HCT116 (cell line): ENCODE data around the gene ACE. TPM values are rescaled to one million over a fixed set of nuclear protein-coding genes. Genes with fewer than 3 reads are reported as not detected.
"Not testable (repeated sequence)": the region's sequence is repeated elsewhere in the genome, so short reads cannot be mapped to it uniquely, and the experiment has no call there.

Experiments
- ATAC-seq: fragments of 200-7000 bp; cut with Tn5 transposase; 2 replicates; pipeline ENCODE4 v1.9.1; 2020; ENCODE audit warnings: mild to moderate bottlenecking, moderate library complexity
- BruUV-seq: library from RNA; stranded (reverse); fragments of 400-500 nt; replicated peaks from 2 replicates; lab custom pipeline; 2021; lab: Mats Ljungman, UMichigan
- CTCF ChIA-PET: fragments of 300-600 bp; sonication (Branson Sonifier 250); formaldehyde crosslinking; loops from one replicate; lab custom pipeline; 2021; ENCODE audit warnings: antibody characterized with exemption; lab: Charles Lee
- POLR2A ChIA-PET: fragments of 300-600, 350-600 bp; sonication (Branson Sonifier 250); formaldehyde crosslinking; loops from one replicate; lab custom pipeline; 2021; ENCODE audit warnings: antibody characterized with exemption; lab: Charles Lee
- RAD21 ChIA-PET, 2 experiments: fragments of 300-600 bp; sonication (Branson Sonifier 250); formaldehyde crosslinking; loops; one replicate each; lab custom pipeline; 2023; ENCODE audit warnings: low total read pairs in 2 of 2; ENCODE audit not compliant: uncharacterized antibody in 2 of 2, unreplicated experiment in 2 of 2, low non-redundant PET in 1 of 2; lab: Charles Lee
- DNase-seq: peaks from one replicate; pipeline ENCODE4 v3.0.0-alpha.2; 2010; ENCODE audit warnings: low read depth, low spot score
- H2AFZ ChIP-seq: fragments of 200-600 bp; shearing (Covaris generic), sonication (generic); 2 replicates; pipeline ENCODE4 v1.6.1; 2017; ENCODE audit warnings: low read depth, mixed run types, mixed read lengths, antibody characterized with exemption, low read length; ENCODE audit not compliant: poor library complexity, severe bottlenecking
- H3K27ac ChIP-seq: 2 replicates; pipeline ENCODE4 v1.5.1; 2012; ENCODE audit warnings: low read depth, low read length
- H3K27me3 ChIP-seq: fragments of 200-600 bp; sonication (generic); 2 replicates; pipeline ENCODE4 v1.6.1; 2016; ENCODE audit warnings: mixed run types, low read length, mixed read lengths; ENCODE audit not compliant: insufficient read depth
- H3K36me3 ChIP-seq, 2 experiments: fragments of 200-500 bp in 1 of 2; fragments of 200-600 bp in 1 of 2; sonication (Bioruptor generic) in 1 of 2; sonication (generic) in 1 of 2; 2 replicates each; pipeline versions ENCODE4 v1.5.1 to v1.6.1; 2014 to 2016; ENCODE audit warnings: low read length in 2 of 2, inconsistent platforms in 1 of 2, mixed read lengths in 1 of 2, mixed run types in 1 of 2; ENCODE audit not compliant: insufficient read depth in 2 of 2, control insufficient read depth in 1 of 2
- H3K4me1 ChIP-seq, 2 experiments: fragments of 200-600 bp in 1 of 2; sonication (generic) in 1 of 2; 2 replicates each; pipeline versions ENCODE4 v1.5.1 to v1.6.1; 2012 to 2017; ENCODE audit warnings: low read length in 2 of 2, inconsistent platforms in 1 of 2, mild to moderate bottlenecking in 1 of 2, mixed read lengths in 1 of 2, mixed run types in 1 of 2, moderate library complexity in 1 of 2; ENCODE audit not compliant: insufficient read depth in 2 of 2, control insufficient read depth in 1 of 2
- H3K4me2 ChIP-seq: fragments of 200-600 bp; sonication (generic); 2 replicates; pipeline ENCODE4 v1.6.1; 2017; ENCODE audit warnings: mixed run types, low read length, mixed read lengths
- H3K4me3 ChIP-seq, 2 experiments: fragments of 200-600 bp in 1 of 2; sonication (generic) in 1 of 2; replicated peaks in 1 of 2; 2 replicates each; pipeline ENCODE4 v1.5.1; 2011 to 2016; ENCODE audit warnings: low read length in 2 of 2, control low read depth in 1 of 2, low read depth in 1 of 2, mild to moderate bottlenecking in 1 of 2, mixed read lengths in 1 of 2, mixed run types in 1 of 2
- H3K79me2 ChIP-seq: fragments of 200-600 bp; sonication (generic); 2 replicates; pipeline ENCODE4 v1.6.1; 2017; ENCODE audit warnings: mild to moderate bottlenecking, mixed run types, low read length, moderate library complexity, mixed read lengths; ENCODE audit not compliant: insufficient read depth
- H3K9ac ChIP-seq: fragments of 200-600 bp; sonication (generic); 2 replicates; pipeline ENCODE4 v1.6.1; 2016; ENCODE audit warnings: low read length, mixed read lengths
- H3K9me2 ChIP-seq: fragments of 200-600 bp; sonication (generic), shearing (Covaris generic); 2 replicates; pipeline ENCODE4 v1.6.1; 2017; ENCODE audit warnings: mixed run types, mild to moderate bottlenecking, moderate library complexity; ENCODE audit not compliant: insufficient read depth
- H3K9me3 ChIP-seq, 2 experiments: fragments of 200-500 bp in 1 of 2; fragments of 200-600 bp in 1 of 2; sonication (Bioruptor generic) in 1 of 2; sonication (generic) in 1 of 2; 2 replicates each; pipeline ENCODE4 v1.6.1; 2014 to 2017; ENCODE audit warnings: low read length in 2 of 2, mixed read lengths in 2 of 2, inconsistent platforms in 1 of 2, low read depth in 1 of 2, mild to moderate bottlenecking in 1 of 2, mixed run types in 1 of 2, moderate library complexity in 1 of 2; ENCODE audit not compliant: control insufficient read depth in 1 of 2, insufficient read depth in 1 of 2
- H4K20me1 ChIP-seq: fragments of 200-600 bp; sonication (generic), shearing (Covaris generic); 2 replicates; pipeline ENCODE4 v1.6.1; 2017; ENCODE audit warnings: mixed run types, mild to moderate bottlenecking, moderate library complexity; ENCODE audit not compliant: insufficient read depth
- CTCF ChIP-seq, 3 experiments: fragments of 200-600 bp in 1 of 3; sonication (generic) in 1 of 3; IDR thresholded peaks in 2 of 3; conservative IDR thresholded peaks in 1 of 3; 2 replicates each; pipeline ENCODE4 v1.5.1; 2012 to 2017; ENCODE audit warnings: low read depth in 2 of 3, low read length in 2 of 3, antibody characterized with exemption in 1 of 3, borderline replicate concordance in 1 of 3, control low read depth in 1 of 3, mild to moderate bottlenecking in 1 of 3, mixed read lengths in 1 of 3, mixed run types in 1 of 3, moderate library complexity in 1 of 3; ENCODE audit not compliant: insufficient read depth in 1 of 3
- EGR1 ChIP-seq: IDR thresholded peaks from 2 replicates; pipeline ENCODE4 v1.6.1; 2012; ENCODE audit warnings: low read depth
- EZH2 ChIP-seq: fragments of 200-600 bp; sonication (generic); IDR thresholded peaks from 2 replicates; pipeline ENCODE4 v1.6.1; 2017; ENCODE audit warnings: antibody characterized with exemption, mixed run types
- EZH2phosphoT487 ChIP-seq: fragments of 200-600 bp; IDR thresholded peaks from 2 replicates; pipeline ENCODE4 v1.6.1; 2018; ENCODE audit warnings: antibody characterized with exemption, borderline replicate concordance
- FOSL1 ChIP-seq: IDR thresholded peaks from 2 replicates; pipeline ENCODE4 v1.6.1; 2012; ENCODE audit warnings: low read depth
- JUND ChIP-seq: IDR thresholded peaks from 2 replicates; pipeline ENCODE4 v1.6.1; 2012
- POLR2A ChIP-seq: IDR thresholded peaks from 2 replicates; pipeline ENCODE4 v1.7.0; 2011; ENCODE audit warnings: borderline replicate concordance; ENCODE audit not compliant: insufficient read depth, insufficient read length; ENCODE audit errors: extremely low read depth
- POLR2AphosphoS5 ChIP-seq: IDR thresholded peaks from 2 replicates; pipeline ENCODE4 v1.6.1; 2011; ENCODE audit warnings: mild to moderate bottlenecking, low read depth, low read length, moderate library complexity
- RAD21 ChIP-seq: IDR thresholded peaks from 2 replicates; pipeline ENCODE4 v1.6.1; 2012; ENCODE audit warnings: low read depth, mild to moderate bottlenecking
- SIN3A ChIP-seq: IDR thresholded peaks from 2 replicates; pipeline ENCODE4 v1.6.1; 2012; ENCODE audit warnings: low read depth
- SRF ChIP-seq: IDR thresholded peaks from 2 replicates; pipeline ENCODE4 v1.6.1; 2012; ENCODE audit warnings: low read depth
- ZBTB33 ChIP-seq: IDR thresholded peaks from 2 replicates; pipeline ENCODE4 v1.6.1; 2011; ENCODE audit warnings: mild to moderate bottlenecking, low read length, moderate library complexity; ENCODE audit not compliant: insufficient replicate concordance; ENCODE audit errors: extremely low read depth
- ZFX ChIP-seq: fragments of 450-650 bp; IDR thresholded peaks from 2 replicates; pipeline ENCODE4 v1.6.1; 2017
- ZNF274 ChIP-seq: fragments of 200-500 bp; sonication (Bioruptor generic); IDR thresholded peaks from 2 replicates; pipeline ENCODE4 v1.6.1; 2014; ENCODE audit warnings: mild to moderate bottlenecking, low read depth, low read length, inconsistent platforms
- intact Hi-C: fragments of 100-400 bp; cut with micrococcal nuclease; formaldehyde crosslinking; loops from 2 replicates; pipeline ENCODE4 v1.10.0; 2022
- total RNA-seq: library from RNA; stranded (reverse); gene quantifications from one replicate; pipeline ENCODE4 v1.2.1, GENCODE V29; 2021; ENCODE audit not compliant: unreplicated experiment

The ACE gene
- total RNA-seq, 1 experiment from 2014 or later: 7.7 TPM

DNA sequence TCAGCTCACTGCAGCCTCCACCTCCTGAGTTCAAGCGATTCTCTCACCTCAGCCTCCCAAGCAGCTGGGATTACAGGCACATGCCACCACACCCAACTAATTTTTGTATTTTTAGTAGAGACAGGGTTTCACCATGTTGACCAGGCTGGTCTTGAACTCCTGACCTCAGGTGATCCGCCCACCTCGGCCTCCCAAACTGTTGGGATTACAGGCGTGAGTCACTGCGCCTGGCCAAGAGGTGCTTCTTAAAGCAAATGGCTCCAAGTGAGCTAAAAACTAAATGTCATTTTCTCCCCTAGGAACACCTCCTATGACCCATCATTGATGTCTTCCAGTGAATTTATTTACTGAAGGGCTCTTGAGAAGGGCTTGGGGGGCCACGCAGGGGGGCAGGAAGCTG is 22.5 kb upstream of the ACE start:
- peaks cover 0 to 22% of the 10 kb centered on the region in 2 experiments; a peak in 3 of 4 replicates for H3K4me1 ChIP-seq
- H4K20me1 ChIP-seq, H3K79me2 ChIP-seq, H3K9ac ChIP-seq, H3K27me3 ChIP-seq, H3K36me3 ChIP-seq, ATAC-seq, POLR2A ChIA-PET, H3K9me3 ChIP-seq, H3K27ac ChIP-seq, H3K4me3 ChIP-seq, H3K9me2 ChIP-seq, intact Hi-C loops, H2AFZ ChIP-seq, RAD21 ChIA-PET, BruUV-seq, DNase-seq: not testable (repeated sequence)
- H3K4me2 ChIP-seq: peak overlapping the region; percentile 4; the same call in 1 of the 2 replicates
- CTCF ChIA-PET: interaction anchor here (0.7 to 1.7 kb wide), 3 partner anchors 9 to 29 kb away, joined by 3 to 8 read pairs (median 4); no protein-coding TSS in a partner anchor

DNA sequence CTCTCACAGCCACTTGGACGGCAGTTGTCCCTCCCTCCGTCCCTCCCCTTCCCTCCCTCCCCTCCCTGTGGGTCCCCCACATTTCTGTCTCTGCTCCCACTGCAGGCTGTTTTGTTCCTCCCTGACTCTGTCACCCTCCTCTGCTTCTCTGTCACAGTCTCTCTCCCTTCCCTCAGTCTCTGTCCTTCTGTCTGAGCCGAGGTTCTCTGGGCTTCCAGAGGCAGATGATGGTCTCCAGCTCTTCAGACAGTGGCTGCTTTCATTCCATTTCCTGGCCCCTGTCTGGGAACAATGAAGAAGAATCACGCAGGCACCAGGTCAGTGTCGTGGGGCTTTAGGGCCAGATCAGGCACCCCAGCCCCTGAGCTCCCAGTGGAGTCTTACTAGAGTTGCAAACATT is 21.9 kb upstream of the ACE start:
- ATAC-seq (no peak), DNase-seq (no peak)
- intact Hi-C loops: no loop called here
- no peak for TF ChIP-seq ZNF274
- TF ChIP-seq POLR2AphosphoS5: no peak
- no peak for TF ChIP-seq EGR1
- TF ChIP-seq CTCF (IDR thresholded peaks at IDR 0.05 in 2 of 3, conservative IDR thresholded peaks at IDR 0.05 in 1 of 3; ENCODE audit: borderline replicate concordance in 1 of 3, insufficient read depth in 1 of 3, low read depth in 2 of 3, low read length in 2 of 3): no peak
- no peak for TF ChIP-seq SRF
- TF ChIP-seq FOSL1: no peak
- no peak for TF ChIP-seq RAD21
- no peak for TF ChIP-seq POLR2A
- no peak for TF ChIP-seq ZFX
- no peak for TF ChIP-seq EZH2
- no peak for TF ChIP-seq EZH2phosphoT487
- no peak for TF ChIP-seq SIN3A
- TF ChIP-seq ZBTB33: no peak
- no peak for TF ChIP-seq JUND
- H3K27me3 ChIP-seq: no peaks in the 10 kb centered on the region
- no peaks in the 10 kb centered on the region for H3K36me3 ChIP-seq
- no peaks in the 10 kb centered on the region for H3K9me3 ChIP-seq
- no peaks in the 10 kb centered on the region for H3K9me2 ChIP-seq
- H4K20me1 ChIP-seq: no peaks in the 10 kb centered on the region
- H3K4me1 ChIP-seq: peaks cover 0 to 23% of the 10 kb centered on the region in 2 experiments; a peak in 3 of 4 replicates
- H3K4me2 ChIP-seq: no peak overlapping the region
- ChIA-PET CTCF (interaction anchor here (0.7 to 1.7 kb wide), 2 partner anchors 10 to 29 kb away, joined by 3 to 8 read pairs; no protein-coding TSS in a partner anchor), RAD21 (no interaction called here), POLR2A (no interaction called here)
- H3K79me2 ChIP-seq: no peaks in the 10 kb centered on the region
- H3K4me3 ChIP-seq: no peak overlapping the region
- no TSS peak for BruUV-seq
- peak overlapping the region; percentile 0 for H2AFZ ChIP-seq
- H3K9ac ChIP-seq: no peak overlapping the region
- H3K27ac ChIP-seq: no peak overlapping the region
